CD4-positive, alpha-beta T cell treated with Interleukin-4 for 4 hours (primary cell): ENCODE measurements around the gene SYCE3.

ENCODE experiments used
- DNase-seq: peaks from one replicate; pipeline ENCODE4 v3.0.0-alpha.2; 2020

Gene SYCE3

GRCh38 chr22:50599816-50600455 is 37.2 kb upstream of the SYCE3 start:
- peak; percentile 38 for DNase-seq

- no peak for DNase-seq
These were observed 34.4 kb upstream of the SYCE3 start for GRCh38 chr22:50597097-50597496.

- no peak for DNase-seq
These were observed 32.5 kb upstream of the SYCE3 start for GRCh38 chr22:50595189-50595588.

GRCh38 chr22:50587407-50587806 is 24.7 kb upstream of the SYCE3 start:
- no peak for DNase-seq

GRCh38 chr22:50586416-50586815 is 23.7 kb upstream of the SYCE3 start:
- DNase-seq = no peak

- DNase-seq = no peak
These were observed 23.1 kb upstream of the SYCE3 start for GRCh38 chr22:50585781-50586180.

- DNase-seq = no peak
These were observed 22.5 kb upstream of the SYCE3 start for GRCh38 chr22:50585238-50585637.

- DNase-seq = no peak
These were observed 21.7 kb upstream of the SYCE3 start for GRCh38 chr22:50584106-50585096.

GRCh38 chr22:50583294-50583861 is 20.7 kb upstream of the SYCE3 start:
- DNase-seq = no peak

- DNase-seq = peak; percentile 97
These were observed 20.0 kb upstream of the SYCE3 start, which contains the start of gene CHKB for GRCh38 chr22:50582493-50583293. Gene CHKB (minus strand): TSS chr22:50582849. CDS start chr22:50582781, 68 bp downstream.

- peak; percentile 29 for DNase-seq
These were observed 19.3 kb upstream of the SYCE3 start for GRCh38 chr22:50581950-50582492.

GRCh38 chr22:50581031-50581949 is 18.6 kb upstream of the SYCE3 start:
- no peak for DNase-seq

- DNase-seq = no peak
These were observed 17.0 kb upstream of the SYCE3 start for GRCh38 chr22:50579752-50580151.

GRCh38 chr22:50578776-50579310 is 16.1 kb upstream of the SYCE3 start:
- no peak for DNase-seq

GRCh38 chr22:50577987-50578775 is 15.5 kb upstream of the SYCE3 start, which contains the start of gene CPT1B:
Gene CPT1B (minus strand): TSS chr22:50578427. CDS start chr22:50577915, 512 bp downstream.
- DNase-seq = no peak

- DNase-seq = no peak
These were observed 14.9 kb upstream of the SYCE3 start for GRCh38 chr22:50577697-50577986.

GRCh38 chr22:50576806-50577696 is 14.3 kb upstream of the SYCE3 start:
- no peak for DNase-seq

GRCh38 chr22:50576070-50576469 is 13.4 kb upstream of the SYCE3 start:
- DNase-seq = no peak

GRCh38 chr22:50575426-50575941 is 12.8 kb upstream of the SYCE3 start:
- no peak for DNase-seq
